Measurements from ENCODE around the gene ZNF621. TPM values are rescaled to one million over a fixed set of nuclear protein-coding genes. Genes with fewer than 3 reads are reported as not detected.
"Not testable (repeated sequence)": the region's sequence is repeated elsewhere in the genome, so short reads cannot be mapped to it uniquely, and the experiment has no call there.

Gene ZNF621
- total RNA-seq, 1 donor from 2014 or later: 27.0 TPM

DNA sequence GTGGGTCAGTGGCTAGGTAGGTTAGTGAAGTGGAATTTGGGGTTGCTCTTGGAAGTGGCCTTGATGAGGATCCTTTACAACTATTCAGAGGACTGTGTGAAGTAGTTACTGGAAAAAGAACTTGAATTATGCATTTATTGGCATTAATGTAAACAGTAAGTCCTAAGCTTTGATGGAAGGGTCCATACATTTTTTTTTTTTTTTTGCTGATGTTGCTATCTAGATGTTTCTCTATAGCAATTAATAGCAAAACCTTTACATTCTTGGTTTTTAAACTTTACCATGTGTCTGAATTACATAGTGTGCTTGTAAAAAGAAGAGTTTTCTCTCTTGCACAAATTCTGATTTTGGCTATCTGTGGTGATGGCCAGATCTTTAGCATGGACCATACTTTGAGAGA lies 9.5 kb downstream of the ZNF621 start:
- peaks cover 48% of the 10 kb centered on the region for H3K9me3 Mint-ChIP-seq (ENCODE audit: low read depth)
- no peaks in the 10 kb centered on the region for H3K4me1 Mint-ChIP-seq (ENCODE audit: low read depth)
- no peak overlapping the region for H3K27ac Mint-ChIP-seq (ENCODE audit: unreplicated experiment)
- DNase-seq (ENCODE audit: low spot score): no peak
- TF ChIP-seq, protein P1, sequence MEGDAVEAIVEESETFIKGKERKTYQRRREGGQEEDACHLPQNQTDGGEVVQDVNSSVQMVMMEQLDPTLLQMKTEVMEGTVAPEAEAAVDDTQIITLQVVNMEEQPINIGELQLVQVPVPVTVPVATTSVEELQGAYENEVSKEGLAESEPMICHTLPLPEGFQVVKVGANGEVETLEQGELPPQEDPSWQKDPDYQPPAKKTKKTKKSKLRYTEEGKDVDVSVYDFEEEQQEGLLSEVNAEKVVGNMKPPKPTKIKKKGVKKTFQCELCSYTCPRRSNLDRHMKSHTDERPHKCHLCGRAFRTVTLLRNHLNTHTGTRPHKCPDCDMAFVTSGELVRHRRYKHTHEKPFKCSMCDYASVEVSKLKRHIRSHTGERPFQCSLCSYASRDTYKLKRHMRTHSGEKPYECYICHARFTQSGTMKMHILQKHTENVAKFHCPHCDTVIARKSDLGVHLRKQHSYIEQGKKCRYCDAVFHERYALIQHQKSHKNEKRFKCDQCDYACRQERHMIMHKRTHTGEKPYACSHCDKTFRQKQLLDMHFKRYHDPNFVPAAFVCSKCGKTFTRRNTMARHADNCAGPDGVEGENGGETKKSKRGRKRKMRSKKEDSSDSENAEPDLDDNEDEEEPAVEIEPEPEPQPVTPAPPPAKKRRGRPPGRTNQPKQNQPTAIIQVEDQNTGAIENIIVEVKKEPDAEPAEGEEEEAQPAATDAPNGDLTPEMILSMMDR (IDR thresholded peaks at IDR 0.05): no peak
- H3K36me3 Mint-ChIP-seq (ENCODE audit: low read depth): peaks cover 82% of the 10 kb centered on the region
- H3K4me3 Mint-ChIP-seq (ENCODE audit: unreplicated experiment): no peak overlapping the region
- no peaks in the 10 kb centered on the region for H3K27me3 Mint-ChIP-seq (ENCODE audit: low read depth)

DNA sequence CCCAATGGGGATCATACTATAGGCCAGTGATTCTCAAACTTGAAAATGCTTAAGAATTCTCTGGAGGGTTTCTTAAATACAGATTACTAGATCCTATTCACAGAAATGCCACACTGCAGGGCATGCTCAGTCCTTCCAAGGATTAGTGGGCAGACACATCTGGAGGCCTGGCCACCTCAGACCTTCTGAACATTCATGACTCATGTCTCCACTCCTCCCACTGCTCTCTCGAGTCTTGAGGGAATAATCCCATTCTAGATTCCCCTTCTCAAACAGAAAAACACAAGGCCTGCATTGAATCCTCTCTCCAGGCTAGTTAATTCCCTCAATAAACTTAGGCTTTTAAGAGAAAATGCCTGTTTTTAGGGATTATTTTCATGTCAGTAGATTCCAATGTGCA lies 22.1 kb downstream of the ZNF621 start:
- H3K36me3 Mint-ChIP-seq (ENCODE audit: low read depth): peaks cover 1% of the 10 kb centered on the region
- TF ChIP-seq, protein P1 (IDR thresholded peaks at IDR 0.05): no peak
- no peak for DNase-seq (ENCODE audit: low spot score)
- H3K4me3 Mint-ChIP-seq (ENCODE audit: unreplicated experiment): no peak overlapping the region
- no peaks in the 10 kb centered on the region for H3K27me3 Mint-ChIP-seq (ENCODE audit: low read depth)
- H3K4me1 Mint-ChIP-seq (ENCODE audit: low read depth): peaks cover 13% of the 10 kb centered on the region
- peak overlapping the region; percentile 1 for H3K27ac Mint-ChIP-seq (ENCODE audit: unreplicated experiment)
- peaks cover 10% of the 10 kb centered on the region for H3K9me3 Mint-ChIP-seq (ENCODE audit: low read depth)

DNA sequence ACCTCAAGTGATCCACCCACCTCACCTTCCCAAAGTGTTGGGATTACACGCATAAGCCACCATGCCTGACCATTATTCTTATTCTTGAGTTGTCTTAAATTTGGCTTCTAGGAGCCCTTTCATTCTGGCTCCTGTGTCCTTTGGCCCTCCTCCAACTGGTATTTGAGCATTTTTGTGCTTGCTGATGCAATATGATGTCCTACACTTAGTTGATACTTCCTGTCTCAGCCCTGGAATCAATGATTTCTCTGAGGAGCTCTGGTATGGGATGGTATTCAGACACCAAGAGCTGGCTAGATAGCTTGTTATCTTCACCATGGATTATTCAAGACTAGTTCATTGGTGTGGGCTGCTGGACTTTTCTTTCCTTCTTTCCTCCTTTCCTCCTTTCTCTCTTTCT lies 25.4 kb downstream of the ZNF621 start:
- H3K4me1 Mint-ChIP-seq (ENCODE audit: low read depth): peaks cover 13% of the 10 kb centered on the region
- TF ChIP-seq, protein P1 (IDR thresholded peaks at IDR 0.05): no peak
- peaks cover 10% of the 10 kb centered on the region for H3K9me3 Mint-ChIP-seq (ENCODE audit: low read depth)
- H3K36me3 Mint-ChIP-seq (ENCODE audit: low read depth): peaks cover 1% of the 10 kb centered on the region
- no peak overlapping the region for H3K4me3 Mint-ChIP-seq (ENCODE audit: unreplicated experiment)
- no peak for DNase-seq (ENCODE audit: low spot score)
- H3K27ac Mint-ChIP-seq (ENCODE audit: unreplicated experiment): peak overlapping the region; percentile 34
- H3K27me3 Mint-ChIP-seq (ENCODE audit: low read depth): no peaks in the 10 kb centered on the region

DNA sequence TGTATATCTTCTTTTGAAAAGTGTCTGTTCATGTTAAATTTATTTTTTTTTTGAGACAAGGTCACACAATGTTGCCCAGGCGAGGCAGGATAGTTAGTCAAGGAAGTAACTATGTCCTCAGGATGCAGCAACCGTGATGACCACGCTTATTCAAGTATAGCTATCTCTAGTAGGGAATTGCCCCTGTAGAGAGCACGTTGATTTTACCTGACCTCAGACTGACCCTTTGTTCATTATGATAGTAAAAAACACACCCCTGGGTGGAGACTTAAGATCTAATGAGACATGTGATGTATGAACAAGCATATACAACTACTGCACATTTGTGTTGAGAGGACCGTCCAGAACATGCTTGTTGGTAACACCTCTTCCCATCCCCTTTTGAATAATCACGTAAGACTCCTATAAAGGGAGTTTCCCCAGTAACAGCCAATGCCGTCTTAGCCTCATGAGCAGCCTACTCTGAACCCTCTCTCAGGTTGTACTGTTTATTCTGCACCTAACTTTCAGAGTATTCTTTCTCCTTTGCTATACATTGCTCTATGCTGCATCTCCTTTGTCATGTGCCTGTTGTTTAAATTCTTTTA lies 32.9 kb downstream of the ZNF621 start:
- TF ChIP-seq, protein P1 (IDR thresholded peaks at IDR 0.05): no peak
- Mint-ChIP-seq H3K27ac (ENCODE audit: unreplicated experiment) (no peak overlapping the region), H3K9me3 (ENCODE audit: low read depth) (no peaks in the 10 kb centered on the region), H3K27me3 (ENCODE audit: low read depth) (no peaks in the 10 kb centered on the region), H3K36me3 (ENCODE audit: low read depth) (peaks cover 1% of the 10 kb centered on the region), H3K4me3 (ENCODE audit: unreplicated experiment) (no peak overlapping the region), H3K4me1 (ENCODE audit: low read depth) (peaks cover 5% of the 10 kb centered on the region)
- no peak for DNase-seq (ENCODE audit: low spot score)

DNA sequence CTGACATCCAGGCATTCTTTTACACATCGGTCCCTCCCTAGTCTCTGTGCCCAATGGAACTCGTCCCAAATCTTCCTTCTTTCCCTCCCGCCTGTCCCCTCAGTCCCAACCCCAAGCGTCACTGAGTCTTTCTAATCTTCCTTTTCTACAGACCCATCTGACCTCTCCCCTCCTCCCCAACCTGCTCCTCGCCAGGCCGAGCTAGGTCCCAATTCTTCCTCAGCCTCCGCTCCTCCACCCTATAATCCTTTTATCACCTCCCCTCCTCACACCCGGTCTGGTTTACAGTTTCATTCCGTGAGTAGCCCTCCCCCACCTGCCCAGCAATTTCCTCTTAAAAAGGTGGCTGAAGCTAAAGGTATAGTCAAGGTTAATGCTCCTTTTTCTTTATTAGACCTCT lies 37.7 kb downstream of the ZNF621 start:
- H3K27me3 Mint-ChIP-seq (ENCODE audit: low read depth); H3K9me3 Mint-ChIP-seq (ENCODE audit: low read depth); DNase-seq (ENCODE audit: low spot score); H3K36me3 Mint-ChIP-seq (ENCODE audit: low read depth); H3K4me1 Mint-ChIP-seq (ENCODE audit: low read depth); H3K4me3 Mint-ChIP-seq (ENCODE audit: unreplicated experiment); H3K27ac Mint-ChIP-seq (ENCODE audit: unreplicated experiment): not testable (repeated sequence)

DNA sequence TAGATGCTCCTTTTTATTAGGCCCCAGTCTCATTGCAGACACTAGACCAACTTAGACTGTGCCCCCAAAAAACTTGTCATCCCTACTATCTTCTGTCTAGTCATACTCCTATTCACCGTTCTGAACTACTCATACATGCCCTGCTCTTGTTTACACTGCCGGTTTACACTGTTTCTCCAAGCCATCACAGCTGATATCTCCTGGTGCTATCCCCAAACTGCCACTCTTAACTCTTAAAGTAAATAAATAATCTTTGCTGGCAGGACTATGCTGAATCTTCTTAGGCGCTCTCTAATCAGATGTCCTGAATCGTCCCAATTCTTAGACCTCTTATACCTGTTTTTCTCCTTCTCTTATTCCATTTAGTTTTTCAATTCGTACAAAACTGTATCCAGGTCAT lies 40.9 kb downstream of the ZNF621 start:
- H3K9me3 Mint-ChIP-seq (ENCODE audit: low read depth); H3K36me3 Mint-ChIP-seq (ENCODE audit: low read depth); H3K4me1 Mint-ChIP-seq (ENCODE audit: low read depth); H3K27me3 Mint-ChIP-seq (ENCODE audit: low read depth); H3K4me3 Mint-ChIP-seq (ENCODE audit: unreplicated experiment); H3K27ac Mint-ChIP-seq (ENCODE audit: unreplicated experiment); DNase-seq (ENCODE audit: low spot score): not testable (repeated sequence)
